GM21528 (cell line): ENCODE data around the gene LRFN5.

Source experiments
- ATAC-seq: cut with Tn5 transposase; IDR thresholded peaks from one replicate; pipeline ENCODE4 v1.9.1; 2021; ENCODE audit warnings: mild to moderate bottlenecking, moderate library complexity; ENCODE audit not compliant: unreplicated experiment, low FRiP score

The LRFN5 gene

GRCh38 chr14:41766772-41767171, 160.1 kb downstream of the LRFN5 start:
- ATAC-seq, result no peak

GRCh38 chr14:41773536-41774279, 167.0 kb downstream of the LRFN5 start:
- ATAC-seq, result no peak

GRCh38 chr14:41782511-41782910, 175.8 kb downstream of the LRFN5 start:
- no peak for ATAC-seq

GRCh38 chr14:41783403-41783802, 176.7 kb downstream of the LRFN5 start:
- no peak for ATAC-seq

- no peak for ATAC-seq
These were observed 179.0 kb downstream of the LRFN5 start for GRCh38 chr14:41785696-41786095.

GRCh38 chr14:41799817-41800216, 193.1 kb downstream of the LRFN5 start:
- ATAC-seq, result no peak

GRCh38 chr14:41805633-41806032, 199.0 kb downstream of the LRFN5 start:
- no peak for ATAC-seq

- ATAC-seq, result no peak
These were observed 199.8 kb downstream of the LRFN5 start for GRCh38 chr14:41806366-41806975.

GRCh38 chr14:41810362-41810761, 203.7 kb downstream of the LRFN5 start:
- no peak for ATAC-seq

GRCh38 chr14:41817626-41818025, 210.9 kb downstream of the LRFN5 start:
- ATAC-seq, result no peak

- ATAC-seq, result no peak
These were observed 217.8 kb downstream of the LRFN5 start for GRCh38 chr14:41824441-41824840.

- ATAC-seq, result no peak
These were observed 218.9 kb downstream of the LRFN5 start for GRCh38 chr14:41825622-41826021.

GRCh38 chr14:41830714-41831406, 224.2 kb downstream of the LRFN5 start:
- ATAC-seq, result no peak

GRCh38 chr14:41839661-41840060, 233.0 kb downstream of the LRFN5 start:
- ATAC-seq, result no peak

- no peak for ATAC-seq
These were observed 252.7 kb downstream of the LRFN5 start for GRCh38 chr14:41859336-41859735.

GRCh38 chr14:41860586-41860985, 253.9 kb downstream of the LRFN5 start:
- ATAC-seq, result no peak

- no peak for ATAC-seq
These were observed 259.2 kb downstream of the LRFN5 start for GRCh38 chr14:41865894-41866293.

GRCh38 chr14:41868396-41868795, 261.7 kb downstream of the LRFN5 start:
- no peak for ATAC-seq

GRCh38 chr14:41872931-41873685, 266.4 kb downstream of the LRFN5 start:
- no peak for ATAC-seq

GRCh38 chr14:41873686-41874317, 267.1 kb downstream of the LRFN5 start:
- ATAC-seq, result no peak
